Thyroid gland (tissue), 4 donors: Measurements from ENCODE around the gene SCN3B.

Experiments
- POLR2A ChIP-seq, 2 donors: fragments of 450-650 bp; IDR thresholded peaks; one replicate each; pipeline ENCODE4 v1.6.1; 2017; ENCODE audit warnings: antibody characterized with exemption in 2 of 2, mild to moderate bottlenecking in 2 of 2, moderate library complexity in 1 of 2
- TF ChIP-seq, protein P1 (sequence below), 6 experiments: fragments of 200-600 bp in 3 of 6; fragments of 450-650 bp in 3 of 6; sonication (generic) in 3 of 6; IDR thresholded peaks; one replicate each; pipeline ENCODE4 v1.5.1; 2016 to 2019; ENCODE audit warnings: antibody characterized with exemption in 6 of 6, mild to moderate bottlenecking in 2 of 6, inconsistent platforms in 1 of 6, moderate library complexity in 1 of 6

- TF ChIP-seq, protein P1, sequence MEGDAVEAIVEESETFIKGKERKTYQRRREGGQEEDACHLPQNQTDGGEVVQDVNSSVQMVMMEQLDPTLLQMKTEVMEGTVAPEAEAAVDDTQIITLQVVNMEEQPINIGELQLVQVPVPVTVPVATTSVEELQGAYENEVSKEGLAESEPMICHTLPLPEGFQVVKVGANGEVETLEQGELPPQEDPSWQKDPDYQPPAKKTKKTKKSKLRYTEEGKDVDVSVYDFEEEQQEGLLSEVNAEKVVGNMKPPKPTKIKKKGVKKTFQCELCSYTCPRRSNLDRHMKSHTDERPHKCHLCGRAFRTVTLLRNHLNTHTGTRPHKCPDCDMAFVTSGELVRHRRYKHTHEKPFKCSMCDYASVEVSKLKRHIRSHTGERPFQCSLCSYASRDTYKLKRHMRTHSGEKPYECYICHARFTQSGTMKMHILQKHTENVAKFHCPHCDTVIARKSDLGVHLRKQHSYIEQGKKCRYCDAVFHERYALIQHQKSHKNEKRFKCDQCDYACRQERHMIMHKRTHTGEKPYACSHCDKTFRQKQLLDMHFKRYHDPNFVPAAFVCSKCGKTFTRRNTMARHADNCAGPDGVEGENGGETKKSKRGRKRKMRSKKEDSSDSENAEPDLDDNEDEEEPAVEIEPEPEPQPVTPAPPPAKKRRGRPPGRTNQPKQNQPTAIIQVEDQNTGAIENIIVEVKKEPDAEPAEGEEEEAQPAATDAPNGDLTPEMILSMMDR (IDR thresholded peaks at IDR 0.05), result no peak
- TF ChIP-seq POLR2A (IDR thresholded peaks at IDR 0.05), result no peak
These were observed 38.5 kb upstream of the SCN3B start for GRCh38 chr11:123692961-123693360.
